Measurements from ENCODE around the gene CD36.

- TF ChIP-seq EP300 (conservative IDR thresholded peaks at IDR 0.05; ENCODE audit: poor library complexity, severe bottlenecking) = no peak
- TF ChIP-seq, protein P1, sequence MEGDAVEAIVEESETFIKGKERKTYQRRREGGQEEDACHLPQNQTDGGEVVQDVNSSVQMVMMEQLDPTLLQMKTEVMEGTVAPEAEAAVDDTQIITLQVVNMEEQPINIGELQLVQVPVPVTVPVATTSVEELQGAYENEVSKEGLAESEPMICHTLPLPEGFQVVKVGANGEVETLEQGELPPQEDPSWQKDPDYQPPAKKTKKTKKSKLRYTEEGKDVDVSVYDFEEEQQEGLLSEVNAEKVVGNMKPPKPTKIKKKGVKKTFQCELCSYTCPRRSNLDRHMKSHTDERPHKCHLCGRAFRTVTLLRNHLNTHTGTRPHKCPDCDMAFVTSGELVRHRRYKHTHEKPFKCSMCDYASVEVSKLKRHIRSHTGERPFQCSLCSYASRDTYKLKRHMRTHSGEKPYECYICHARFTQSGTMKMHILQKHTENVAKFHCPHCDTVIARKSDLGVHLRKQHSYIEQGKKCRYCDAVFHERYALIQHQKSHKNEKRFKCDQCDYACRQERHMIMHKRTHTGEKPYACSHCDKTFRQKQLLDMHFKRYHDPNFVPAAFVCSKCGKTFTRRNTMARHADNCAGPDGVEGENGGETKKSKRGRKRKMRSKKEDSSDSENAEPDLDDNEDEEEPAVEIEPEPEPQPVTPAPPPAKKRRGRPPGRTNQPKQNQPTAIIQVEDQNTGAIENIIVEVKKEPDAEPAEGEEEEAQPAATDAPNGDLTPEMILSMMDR (IDR thresholded peaks at IDR 0.05; ENCODE audit: poor library complexity, severe bottlenecking) = no peak
- no peak for TF ChIP-seq EZH2 (IDR thresholded peaks at IDR 0.05; ENCODE audit: borderline replicate concordance, insufficient read depth, low read length, poor library complexity, severe bottlenecking)
- no peak for TF ChIP-seq POLR2AphosphoS5 (IDR thresholded peaks at IDR 0.05)
Measured at GRCh38 chr7:80613519-80613918, 24.9 kb upstream of the CD36 start.
